Neural cell (in vitro differentiated cells): ENCODE measurements around the gene AGPAT4. TPM values are rescaled to one million over a fixed set of nuclear protein-coding genes. Genes with fewer than 3 reads are reported as not detected.

Source experiments
- H2AFZ ChIP-seq: fragments of 200-600, 300-800 bp; sonication (generic), shearing (Covaris generic); 2 replicates; pipeline ENCODE4 v1.6.0; 2014; ENCODE audit warnings: low read depth, mild to moderate bottlenecking, antibody characterized with exemption, low read length, moderate library complexity
- H3F3A ChIP-seq: fragments of 200-600 bp; shearing (Covaris generic); 2 replicates; pipeline ENCODE4 v1.6.1; 2016; ENCODE audit warnings: mild to moderate bottlenecking, moderate library complexity, mixed read lengths, antibody characterized with exemption, low read length; ENCODE audit not compliant: insufficient read depth, poor library complexity, severe bottlenecking
- H3K27ac ChIP-seq: fragments of 200-600, 300-800 bp; sonication (generic), shearing (Covaris generic); 2 replicates; pipeline ENCODE4 v1.5.1; 2014; ENCODE audit warnings: mild to moderate bottlenecking, low read length, moderate library complexity
- H3K27me3 ChIP-seq: fragments of 300-800, 200-600 bp; sonication (generic), shearing (Covaris generic); 2 replicates; pipeline ENCODE4 v1.6.0; 2014; ENCODE audit warnings: mild to moderate bottlenecking, low read depth, low read length, moderate library complexity; ENCODE audit not compliant: insufficient read depth
- H3K36me3 ChIP-seq: fragments of 300-800, 200-600 bp; sonication (generic), shearing (Covaris generic); 2 replicates; pipeline ENCODE4 v1.5.1; 2014; ENCODE audit warnings: mild to moderate bottlenecking, antibody characterized with exemption, low read length, moderate library complexity; ENCODE audit not compliant: insufficient read depth
- H3K4me2 ChIP-seq: fragments of 300-800, 200-600 bp; sonication (generic), shearing (Covaris generic); 2 replicates; pipeline ENCODE4 v1.6.0; 2014; ENCODE audit warnings: mild to moderate bottlenecking, low read length
- H3K4me3 ChIP-seq: fragments of 300-800, 200-600 bp; sonication (generic), shearing (Covaris generic); 2 replicates; pipeline ENCODE4 v1.5.1; 2014; ENCODE audit warnings: mild to moderate bottlenecking, low read length, moderate library complexity
- H3K79me2 ChIP-seq: fragments of 200-600 bp; shearing (Covaris generic); replicated peaks from 2 replicates; pipeline ENCODE4 v1.6.0; 2014; ENCODE audit warnings: mild to moderate bottlenecking, low read length, moderate library complexity; ENCODE audit not compliant: insufficient read depth
- H3K9ac ChIP-seq: fragments of 300-800, 200-600 bp; sonication (generic), shearing (Covaris generic); 2 replicates; pipeline ENCODE4 v1.6.1; 2016; ENCODE audit warnings: mild to moderate bottlenecking, low read length, mixed read lengths
- H3K9me2 ChIP-seq: fragments of 200-600 bp; shearing (Covaris generic); 2 replicates; pipeline ENCODE4 v1.6.1; 2016; ENCODE audit warnings: mild to moderate bottlenecking, low read length, mixed read lengths; ENCODE audit not compliant: insufficient read depth
- H3K9me3 ChIP-seq: fragments of 200-600, 300-800 bp; sonication (generic), shearing (Covaris generic); 2 replicates; pipeline ENCODE4 v1.6.1; 2016; ENCODE audit warnings: mild to moderate bottlenecking, mixed run types, low read length, moderate library complexity, mixed read lengths
- H4K20me1 ChIP-seq: fragments of 200-600 bp; shearing (Covaris generic); 2 replicates; pipeline ENCODE4 v1.6.1; 2016; ENCODE audit warnings: mild to moderate bottlenecking, mixed run types; ENCODE audit not compliant: insufficient read depth
- EP300 ChIP-seq: fragments of 450-650 bp; conservative IDR thresholded peaks from 2 replicates; pipeline ENCODE4 v1.6.1; 2014; ENCODE audit warnings: antibody characterized with exemption, mild to moderate bottlenecking, moderate library complexity; ENCODE audit not compliant: poor library complexity, severe bottlenecking
- EZH2 ChIP-seq: fragments of 200-600, 300-800 bp; shearing (Covaris generic), sonication (generic); IDR thresholded peaks from 2 replicates; pipeline ENCODE4 v1.6.1; 2014; ENCODE audit warnings: antibody characterized with exemption, low read length, borderline replicate concordance, mild to moderate bottlenecking; ENCODE audit not compliant: insufficient read depth, poor library complexity, severe bottlenecking
- MXI1 ChIP-seq: fragments of 450-650 bp; conservative IDR thresholded peaks from 2 replicates; pipeline ENCODE4 v1.6.1; 2014; ENCODE audit warnings: antibody characterized with exemption, mild to moderate bottlenecking; ENCODE audit not compliant: poor library complexity, severe bottlenecking
- POLR2AphosphoS5 ChIP-seq: IDR thresholded peaks from 2 replicates; pipeline ENCODE4 v1.6.1; 2012
- RAD21 ChIP-seq: fragments of 450-650 bp; conservative IDR thresholded peaks from 2 replicates; pipeline ENCODE4 v1.6.1; 2014; ENCODE audit warnings: antibody characterized with exemption, mild to moderate bottlenecking, moderate library complexity
- REST ChIP-seq: IDR thresholded peaks from 2 replicates; pipeline ENCODE4 v1.6.1; 2012; ENCODE audit warnings: borderline replicate concordance
- SMC3 ChIP-seq: fragments of 450-650 bp; conservative IDR thresholded peaks from 2 replicates; pipeline ENCODE4 v1.6.1; 2014; ENCODE audit warnings: antibody characterized with exemption, mild to moderate bottlenecking, moderate library complexity; ENCODE audit not compliant: poor library complexity
- TAF1 ChIP-seq: IDR thresholded peaks from 2 replicates; pipeline ENCODE4 v1.6.1; 2012; ENCODE audit warnings: low read depth
- polyA plus RNA-seq: library from polyadenylated mRNA; depleted of rRNA; stranded (reverse); fragments of >200 nt; gene quantifications from 2 replicates; pipeline ENCODE4 v1.2.3, GENCODE V29; 2014
- TF ChIP-seq, protein P1 (sequence below): fragments of 450-650 bp; IDR thresholded peaks from 2 replicates; pipeline ENCODE4 v1.5.1; 2014; ENCODE audit warnings: antibody characterized with exemption, mild to moderate bottlenecking, moderate library complexity; ENCODE audit not compliant: poor library complexity, severe bottlenecking

AGPAT4 gene
- polyA plus RNA-seq, 1 donor from 2014 or later: 42.6 TPM

DNA sequence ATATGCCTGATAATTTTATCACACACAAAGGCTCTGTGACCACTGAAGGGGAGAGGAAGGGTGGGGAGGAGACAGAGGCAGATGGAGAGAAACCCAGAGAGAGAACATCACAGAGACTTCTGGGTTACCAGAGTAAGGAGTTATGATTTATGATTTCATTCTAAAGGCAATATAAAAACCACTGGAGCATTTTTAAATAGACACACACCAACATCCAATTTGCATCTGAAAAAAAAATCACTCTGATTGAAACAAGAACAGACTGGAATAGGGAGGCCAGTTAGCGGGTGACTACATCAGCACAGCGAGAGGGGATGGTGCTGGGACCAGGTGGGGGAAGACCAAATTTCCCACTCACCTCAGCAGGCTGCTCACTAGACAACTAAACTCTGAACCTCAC lies 104.8 kb downstream of the AGPAT4 start:
- Histone ChIP-seq H3K9ac (no peak overlapping the region), H3K4me3 (no peak overlapping the region), H2AFZ (no peak overlapping the region), H3K36me3 (peaks cover 6% of the 10 kb centered on the region), H3K79me2 (peaks cover 23% of the 10 kb centered on the region), H3F3A (no peaks in the 10 kb centered on the region), H3K27me3 (no peaks in the 10 kb centered on the region), H4K20me1 (no peaks in the 10 kb centered on the region), H3K9me3 (no peaks in the 10 kb centered on the region), H3K4me2 (no peak overlapping the region), H3K9me2 (no peaks in the 10 kb centered on the region), H3K27ac (no peak overlapping the region)
- TF ChIP-seq TAF1: no peak
- TF ChIP-seq MXI1: no peak
- TF ChIP-seq SMC3: no peak
- TF ChIP-seq RAD21: no peak
- TF ChIP-seq REST: no peak
- TF ChIP-seq, protein P1, sequence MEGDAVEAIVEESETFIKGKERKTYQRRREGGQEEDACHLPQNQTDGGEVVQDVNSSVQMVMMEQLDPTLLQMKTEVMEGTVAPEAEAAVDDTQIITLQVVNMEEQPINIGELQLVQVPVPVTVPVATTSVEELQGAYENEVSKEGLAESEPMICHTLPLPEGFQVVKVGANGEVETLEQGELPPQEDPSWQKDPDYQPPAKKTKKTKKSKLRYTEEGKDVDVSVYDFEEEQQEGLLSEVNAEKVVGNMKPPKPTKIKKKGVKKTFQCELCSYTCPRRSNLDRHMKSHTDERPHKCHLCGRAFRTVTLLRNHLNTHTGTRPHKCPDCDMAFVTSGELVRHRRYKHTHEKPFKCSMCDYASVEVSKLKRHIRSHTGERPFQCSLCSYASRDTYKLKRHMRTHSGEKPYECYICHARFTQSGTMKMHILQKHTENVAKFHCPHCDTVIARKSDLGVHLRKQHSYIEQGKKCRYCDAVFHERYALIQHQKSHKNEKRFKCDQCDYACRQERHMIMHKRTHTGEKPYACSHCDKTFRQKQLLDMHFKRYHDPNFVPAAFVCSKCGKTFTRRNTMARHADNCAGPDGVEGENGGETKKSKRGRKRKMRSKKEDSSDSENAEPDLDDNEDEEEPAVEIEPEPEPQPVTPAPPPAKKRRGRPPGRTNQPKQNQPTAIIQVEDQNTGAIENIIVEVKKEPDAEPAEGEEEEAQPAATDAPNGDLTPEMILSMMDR: no peak
- no peak for TF ChIP-seq EP300
- TF ChIP-seq POLR2AphosphoS5: no peak
- no peak for TF ChIP-seq EZH2

- no peak overlapping the region for H2AFZ ChIP-seq
- H3K4me3 ChIP-seq: no peak overlapping the region
- TF ChIP-seq TAF1 (no peak), EP300 (no peak), POLR2AphosphoS5 (no peak), RAD21 (no peak), MXI1 (no peak), REST (no peak), EZH2 (no peak), SMC3 (no peak)
- TF ChIP-seq, protein P1: no peak
- no peaks in the 10 kb centered on the region for H3K9me2 ChIP-seq
- no peaks in the 10 kb centered on the region for H4K20me1 ChIP-seq
- H3K9ac ChIP-seq: no peak overlapping the region
- peaks cover 10% of the 10 kb centered on the region for H3K36me3 ChIP-seq
- no peaks in the 10 kb centered on the region for H3F3A ChIP-seq
- H3K79me2 ChIP-seq: peaks cover 23% of the 10 kb centered on the region
- no peak overlapping the region for H3K4me2 ChIP-seq
- H3K9me3 ChIP-seq: no peaks in the 10 kb centered on the region
- H3K27ac ChIP-seq: no peak overlapping the region
- no peaks in the 10 kb centered on the region for H3K27me3 ChIP-seq
Measured at GRCh38 chr6:161168281-161168891, 105.5 kb downstream of the AGPAT4 start.
